ENCODE data around the gene SLC45A3.

Gene SLC45A3

GRCh38 chr1:205660361-205660760, 19.9 kb downstream of the SLC45A3 start:
- TF ChIP-seq CTCF (IDR thresholded peaks at IDR 0.05): no peak
- Histone ChIP-seq H3K36me3 (ENCODE audit: control insufficient read depth, insufficient read depth, low read length) (no peaks in the 10 kb centered on the region), H3K4me1 (no peaks in the 10 kb centered on the region), H3K4me2 (ENCODE audit: low read length) (no peak overlapping the region), H2AFZ (no peak overlapping the region), H3K9me3 (ENCODE audit: control insufficient read depth, low read length) (no peaks in the 10 kb centered on the region), H3K4me3 (ENCODE audit: low read depth, low read length) (no peak overlapping the region), H3K27ac (no peak overlapping the region), H3K27me3 (ENCODE audit: control insufficient read depth, insufficient read depth, low read length) (no peaks in the 10 kb centered on the region), H3K9ac (no peak overlapping the region), H3K79me2 (no peaks in the 10 kb centered on the region)

- peak; percentile 76 for TF ChIP-seq CTCF (IDR thresholded peaks at IDR 0.05)
- no peak overlapping the region for H3K4me2 ChIP-seq (ENCODE audit: low read length)
- no peak overlapping the region for H2AFZ ChIP-seq
- H3K9ac ChIP-seq: no peak overlapping the region
- no peak overlapping the region for H3K27ac ChIP-seq
- H3K9me3 ChIP-seq (ENCODE audit: control insufficient read depth, low read length): no peaks in the 10 kb centered on the region
- H3K4me3 ChIP-seq (ENCODE audit: low read depth, low read length): no peak overlapping the region
- H3K4me1 ChIP-seq: no peaks in the 10 kb centered on the region
- H3K27me3 ChIP-seq (ENCODE audit: control insufficient read depth, insufficient read depth, low read length): no peaks in the 10 kb centered on the region
- H3K79me2 ChIP-seq: no peaks in the 10 kb centered on the region
- no peaks in the 10 kb centered on the region for H3K36me3 ChIP-seq (ENCODE audit: control insufficient read depth, insufficient read depth, low read length)
These were observed 21.2 kb downstream of the SLC45A3 start for GRCh38 chr1:205658943-205659581.

GRCh38 chr1:205656236-205656635, 24.1 kb downstream of the SLC45A3 start:
- no peaks in the 10 kb centered on the region for H3K4me1 ChIP-seq
- H3K4me2 ChIP-seq (ENCODE audit: low read length): no peak overlapping the region
- H3K4me3 ChIP-seq (ENCODE audit: low read depth, low read length): no peak overlapping the region
- H3K9ac ChIP-seq: no peak overlapping the region
- no peaks in the 10 kb centered on the region for H3K9me3 ChIP-seq (ENCODE audit: control insufficient read depth, low read length)
- no peak overlapping the region for H3K27ac ChIP-seq
- no peak for TF ChIP-seq CTCF (IDR thresholded peaks at IDR 0.05)
- H2AFZ ChIP-seq: no peak overlapping the region
- H3K27me3 ChIP-seq (ENCODE audit: control insufficient read depth, insufficient read depth, low read length): no peaks in the 10 kb centered on the region
- H3K36me3 ChIP-seq (ENCODE audit: control insufficient read depth, insufficient read depth, low read length): no peaks in the 10 kb centered on the region
- H3K79me2 ChIP-seq: no peaks in the 10 kb centered on the region

DNA sequence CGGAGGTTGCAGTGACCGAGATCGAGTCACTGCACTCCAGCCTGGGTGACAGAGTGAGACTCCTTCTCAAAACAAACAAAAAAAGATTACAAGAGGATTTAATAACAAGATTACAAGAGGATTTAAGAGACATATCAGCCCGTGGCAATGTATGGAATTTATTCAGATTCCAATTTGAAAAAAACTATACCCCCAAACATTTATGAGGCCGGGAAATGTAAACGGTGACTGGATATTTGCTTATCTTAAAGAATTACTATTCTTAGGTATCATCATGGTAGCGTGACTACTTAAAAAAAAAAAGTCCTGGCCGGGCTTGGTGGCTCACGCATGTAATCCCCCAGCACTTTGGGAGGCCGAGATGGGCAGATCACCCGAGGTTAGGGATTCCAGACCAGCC, 27.3 kb downstream of the SLC45A3 start:
- no peak overlapping the region for H3K4me2 ChIP-seq (ENCODE audit: low read length)
- no peak overlapping the region for H3K9ac ChIP-seq
- TF ChIP-seq CTCF (IDR thresholded peaks at IDR 0.05): no peak
- no peaks in the 10 kb centered on the region for H3K9me3 ChIP-seq (ENCODE audit: control insufficient read depth, low read length)
- H3K79me2 ChIP-seq: no peaks in the 10 kb centered on the region
- H3K4me1 ChIP-seq: no peaks in the 10 kb centered on the region
- H3K27ac ChIP-seq: no peak overlapping the region
- no peaks in the 10 kb centered on the region for H3K36me3 ChIP-seq (ENCODE audit: control insufficient read depth, insufficient read depth, low read length)
- H2AFZ ChIP-seq: no peak overlapping the region
- no peaks in the 10 kb centered on the region for H3K27me3 ChIP-seq (ENCODE audit: control insufficient read depth, insufficient read depth, low read length)
- H3K4me3 ChIP-seq (ENCODE audit: low read depth, low read length): no peak overlapping the region

GRCh38 chr1:205650241-205650640, 30.1 kb downstream of the SLC45A3 start:
- H3K9ac ChIP-seq: no peak overlapping the region
- H3K9me3 ChIP-seq (ENCODE audit: control insufficient read depth, low read length): no peaks in the 10 kb centered on the region
- no peak for TF ChIP-seq CTCF (IDR thresholded peaks at IDR 0.05)
- no peak overlapping the region for H2AFZ ChIP-seq
- H3K36me3 ChIP-seq (ENCODE audit: control insufficient read depth, insufficient read depth, low read length): no peaks in the 10 kb centered on the region
- no peaks in the 10 kb centered on the region for H3K27me3 ChIP-seq (ENCODE audit: control insufficient read depth, insufficient read depth, low read length)
- H3K27ac ChIP-seq: no peak overlapping the region
- no peak overlapping the region for H3K4me2 ChIP-seq (ENCODE audit: low read length)
- H3K4me3 ChIP-seq (ENCODE audit: low read depth, low read length): no peak overlapping the region
- H3K4me1 ChIP-seq: no peaks in the 10 kb centered on the region
- no peaks in the 10 kb centered on the region for H3K79me2 ChIP-seq
